Measurements from ENCODE around the gene SLC52A3.

DNA sequence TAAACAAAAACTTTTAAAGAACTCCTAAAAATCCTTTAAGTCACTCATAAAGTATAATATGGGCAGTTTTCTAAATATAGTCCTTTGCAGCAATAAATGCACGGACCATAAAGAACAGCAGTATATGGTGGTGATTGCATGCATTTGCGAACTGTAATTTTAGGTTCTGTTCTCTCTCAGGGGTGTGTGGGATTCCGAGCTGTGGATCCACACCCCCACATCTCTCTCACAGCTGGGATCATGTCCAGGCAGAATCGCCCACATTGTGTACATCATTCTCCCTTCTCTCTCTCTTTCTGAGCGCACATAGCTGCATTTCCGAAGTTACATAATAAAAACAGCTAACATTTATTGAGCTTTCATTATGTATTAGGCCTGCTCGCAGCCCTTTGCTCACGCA is 28.6 kb downstream of the SLC52A3 start:
- TF ChIP-seq, protein P1, sequence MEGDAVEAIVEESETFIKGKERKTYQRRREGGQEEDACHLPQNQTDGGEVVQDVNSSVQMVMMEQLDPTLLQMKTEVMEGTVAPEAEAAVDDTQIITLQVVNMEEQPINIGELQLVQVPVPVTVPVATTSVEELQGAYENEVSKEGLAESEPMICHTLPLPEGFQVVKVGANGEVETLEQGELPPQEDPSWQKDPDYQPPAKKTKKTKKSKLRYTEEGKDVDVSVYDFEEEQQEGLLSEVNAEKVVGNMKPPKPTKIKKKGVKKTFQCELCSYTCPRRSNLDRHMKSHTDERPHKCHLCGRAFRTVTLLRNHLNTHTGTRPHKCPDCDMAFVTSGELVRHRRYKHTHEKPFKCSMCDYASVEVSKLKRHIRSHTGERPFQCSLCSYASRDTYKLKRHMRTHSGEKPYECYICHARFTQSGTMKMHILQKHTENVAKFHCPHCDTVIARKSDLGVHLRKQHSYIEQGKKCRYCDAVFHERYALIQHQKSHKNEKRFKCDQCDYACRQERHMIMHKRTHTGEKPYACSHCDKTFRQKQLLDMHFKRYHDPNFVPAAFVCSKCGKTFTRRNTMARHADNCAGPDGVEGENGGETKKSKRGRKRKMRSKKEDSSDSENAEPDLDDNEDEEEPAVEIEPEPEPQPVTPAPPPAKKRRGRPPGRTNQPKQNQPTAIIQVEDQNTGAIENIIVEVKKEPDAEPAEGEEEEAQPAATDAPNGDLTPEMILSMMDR (conservative IDR thresholded peaks at IDR 0.05) = no peak
- TF ChIP-seq ZFX (IDR thresholded peaks at IDR 0.05) = no peak
